ENCODE results near the gene PLEK.

DNA sequence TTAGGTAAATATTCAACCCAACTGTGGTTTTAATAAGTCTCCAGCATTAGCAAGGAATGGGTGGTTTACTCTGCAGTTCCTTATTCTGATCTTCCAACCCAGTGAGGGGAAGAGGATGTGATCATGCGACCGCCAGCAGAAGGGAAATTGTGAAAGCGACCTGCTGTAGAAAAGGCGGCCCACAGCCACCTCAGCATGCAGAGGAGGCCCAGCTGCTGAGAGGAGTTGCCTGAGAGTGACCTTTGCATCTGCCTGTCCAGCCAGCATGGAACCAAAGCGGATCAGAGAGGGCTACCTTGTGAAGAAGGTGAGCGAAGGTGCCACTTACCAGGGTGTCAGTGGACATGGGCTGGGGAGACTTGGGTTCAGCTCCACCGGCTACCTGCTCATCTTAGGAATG lies at the start of gene PLEK:
- TF ChIP-seq CTCF (IDR thresholded peaks at IDR 0.05) (no peak), POLR2A (IDR thresholded peaks at IDR 0.05) (peak; percentile 70)

Measured in transverse colon (tissue), 3 donors.